Measurements from ENCODE around the gene HACD2.

HACD2 gene

DNA sequence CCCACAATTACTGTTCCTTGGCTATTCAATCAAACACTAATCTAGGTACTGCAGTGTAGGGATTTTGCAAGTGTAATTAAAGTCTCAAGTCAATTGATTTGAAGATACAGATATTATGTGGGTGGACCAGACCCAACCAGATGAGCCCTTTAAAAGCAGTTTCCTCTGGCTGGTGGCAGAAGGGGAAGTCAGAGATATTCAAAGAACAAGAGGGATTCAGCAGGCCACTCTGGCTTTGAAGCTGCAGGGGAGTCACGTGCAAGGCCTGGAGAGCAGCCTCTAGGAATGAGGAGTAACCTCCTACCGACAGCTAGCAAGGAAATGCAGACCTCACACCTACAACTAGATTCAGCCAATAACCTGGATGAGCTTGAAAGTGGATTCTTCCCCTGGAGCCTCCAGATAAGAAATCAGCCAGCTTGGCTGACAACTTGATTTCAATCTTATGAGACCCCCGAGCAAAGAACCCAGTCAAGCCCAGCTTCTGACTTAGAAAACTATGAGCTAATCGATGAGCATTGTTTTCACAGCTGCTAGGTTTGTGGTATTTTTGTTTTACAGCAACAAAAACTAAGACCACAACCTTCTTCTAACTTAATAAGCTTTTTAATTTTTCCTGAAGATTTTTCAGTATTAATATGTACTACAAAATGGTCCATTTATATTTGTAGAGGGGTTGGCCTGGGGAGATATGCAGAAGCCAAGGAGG lies 13.4 kb downstream of the HACD2 start:
- no peak for DNase-seq (ENCODE audit: low read depth in 2 of 2)

DNA sequence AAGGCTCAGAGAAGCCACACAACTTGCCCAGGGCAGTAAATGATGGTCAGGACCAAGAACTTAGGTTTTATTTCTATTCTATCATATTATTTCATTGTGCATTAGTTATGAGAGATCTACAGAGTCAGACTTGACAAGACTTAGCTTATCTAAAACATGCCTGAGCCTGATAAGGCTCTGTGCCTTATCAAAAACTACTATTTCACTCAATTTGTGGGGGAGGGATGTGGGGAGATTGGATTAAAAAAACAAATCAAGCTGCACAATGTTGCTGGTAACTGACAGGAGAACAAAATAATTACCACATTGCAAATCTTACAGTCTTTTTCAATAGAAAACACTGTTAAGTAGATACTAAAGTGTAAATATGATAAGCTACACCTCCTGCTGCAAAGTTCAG lies 16.0 kb downstream of the HACD2 start:
- no peak for DNase-seq (ENCODE audit: low read depth in 2 of 2)

DNA sequence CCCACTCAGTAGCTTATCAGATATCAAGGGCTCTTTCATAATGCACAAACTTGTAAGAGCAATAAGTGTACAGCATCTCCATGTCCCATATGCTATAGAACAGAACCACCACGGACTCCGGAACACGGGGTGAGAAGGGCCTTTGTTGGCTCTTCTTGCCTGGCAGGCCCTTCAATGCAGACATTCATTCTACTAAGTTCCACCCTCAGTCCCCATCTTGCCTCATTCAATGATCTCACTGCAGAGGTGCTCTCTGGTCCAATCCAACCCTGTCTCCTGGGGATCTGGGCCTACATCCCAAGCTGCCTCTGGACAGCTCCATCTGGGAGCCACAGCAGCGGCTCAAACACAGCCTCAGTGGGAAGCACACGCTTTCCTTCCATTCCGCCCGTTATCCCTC lies 16.8 kb downstream of the HACD2 start:
- no peak for DNase-seq (ENCODE audit: low read depth in 2 of 2)

DNA sequence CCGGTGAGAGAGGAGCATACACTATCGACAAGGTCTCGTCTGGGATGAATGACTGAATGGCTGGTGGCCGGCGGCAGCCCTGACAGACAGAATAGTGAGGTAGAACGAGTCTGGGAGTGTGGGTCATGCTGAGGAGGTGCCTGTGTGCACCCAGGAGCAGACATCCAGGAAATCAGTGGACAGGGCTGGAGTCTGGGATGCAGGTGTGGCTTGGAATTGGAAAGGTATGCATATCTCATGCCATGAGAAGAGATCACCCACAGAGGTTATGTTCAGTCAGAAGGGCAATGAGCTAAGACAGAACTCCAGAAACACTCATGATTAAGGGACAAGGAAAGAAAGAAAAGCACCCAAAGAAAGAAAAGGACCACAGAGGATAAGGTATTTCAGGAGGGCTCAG lies 20.8 kb downstream of the HACD2 start:
- no peak for DNase-seq (ENCODE audit: low read depth in 2 of 2)

DNA sequence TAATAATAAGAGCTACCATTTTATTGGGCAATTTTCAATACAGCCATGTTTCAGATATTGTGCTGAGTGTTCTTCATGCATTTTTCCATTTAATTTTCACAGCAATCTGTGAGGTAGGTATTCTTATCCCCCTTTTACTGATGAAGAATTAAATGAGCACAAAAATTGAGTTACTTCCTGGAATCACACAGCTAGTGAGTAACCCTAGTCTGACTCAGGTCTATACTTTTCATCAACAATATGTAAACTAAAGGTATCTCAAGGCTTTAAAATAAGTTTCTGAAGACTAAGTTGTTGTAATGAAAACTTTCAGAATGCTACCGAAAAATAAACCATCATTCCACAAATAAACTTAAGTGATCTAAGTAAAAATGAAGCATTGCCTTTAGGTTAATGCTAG lies 22.3 kb downstream of the HACD2 start:
- DNase-seq (ENCODE audit: low read depth in 2 of 2): no peak

DNA sequence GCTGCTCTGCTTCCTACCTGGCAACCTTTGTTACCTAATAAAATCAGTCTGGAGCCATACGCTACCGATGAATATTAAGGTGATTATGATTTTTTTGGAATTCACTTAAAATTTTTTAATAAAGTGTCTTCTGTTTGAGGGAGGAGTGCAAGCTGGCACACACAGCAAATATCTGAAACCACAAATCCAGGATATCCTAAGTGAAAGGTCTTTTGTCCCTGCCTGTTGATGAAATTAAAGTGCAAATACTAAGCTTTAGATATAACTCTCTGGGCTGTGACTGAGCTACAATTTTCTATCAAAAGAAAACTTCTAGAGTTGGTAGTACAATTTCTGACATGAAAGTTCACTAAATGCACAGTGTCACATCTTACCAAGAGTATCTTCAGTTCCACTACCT lies 23.7 kb downstream of the HACD2 start:
- no peak for DNase-seq (ENCODE audit: low read depth in 2 of 2)

DNA sequence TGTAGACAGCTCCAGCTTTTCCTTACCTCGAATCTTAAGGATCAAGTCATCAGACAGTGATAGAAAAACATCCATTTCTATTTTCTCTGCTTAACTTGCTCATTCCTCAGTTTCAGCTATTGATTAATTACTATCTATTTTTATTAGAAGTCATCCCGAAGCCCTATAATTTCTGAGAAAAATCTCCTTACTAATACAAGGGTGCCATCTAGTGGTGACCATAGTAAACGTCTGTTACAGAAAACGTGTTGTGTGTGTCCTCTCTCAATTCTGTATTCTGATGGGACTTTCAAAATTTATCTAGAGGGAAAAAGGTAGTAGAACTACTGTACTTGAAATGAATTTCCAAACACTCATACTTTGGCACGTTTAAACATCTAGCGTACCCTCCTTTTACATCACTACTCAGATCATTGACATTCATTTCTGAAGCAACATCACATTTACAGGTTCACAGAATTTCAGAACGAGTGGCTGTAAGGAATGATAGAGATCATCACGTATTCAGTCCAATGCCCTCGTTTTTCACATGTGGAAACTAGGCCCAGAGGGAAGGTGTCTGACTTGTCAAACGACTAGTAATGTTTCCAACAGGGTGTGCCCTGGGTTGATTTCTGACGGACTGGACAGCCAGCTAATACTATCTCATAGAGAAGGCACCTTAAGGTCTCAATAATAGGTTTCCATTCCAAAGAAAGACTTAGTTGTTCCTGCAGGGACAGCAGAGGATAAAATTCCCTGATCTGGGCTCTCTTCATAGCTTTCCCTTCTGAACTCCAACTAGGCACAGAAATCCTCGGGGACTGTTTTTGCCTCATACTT lies 25.6 kb downstream of the HACD2 start:
- DNase-seq (ENCODE audit: low read depth in 2 of 2): no peak

DNA sequence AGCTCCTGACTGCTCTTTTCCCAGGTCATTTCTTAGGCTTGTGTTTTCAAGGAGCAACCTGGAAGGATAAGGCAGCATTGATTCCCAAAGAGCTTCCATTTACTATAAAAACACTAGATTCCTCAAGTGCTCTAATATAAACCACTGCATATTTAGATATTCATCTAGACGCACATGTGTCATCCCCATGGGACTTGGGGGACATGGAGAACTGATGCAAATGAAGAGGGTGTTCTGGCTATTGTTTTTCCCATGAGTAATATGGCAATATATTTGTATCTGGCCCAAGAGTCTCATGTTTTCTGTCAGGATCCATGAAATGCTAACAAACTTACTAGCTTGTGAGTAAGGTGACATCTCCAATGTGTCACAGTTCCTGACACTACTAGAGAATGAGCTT lies 31.3 kb downstream of the HACD2 start:
- no peak for DNase-seq (ENCODE audit: low read depth in 2 of 2)

DNA sequence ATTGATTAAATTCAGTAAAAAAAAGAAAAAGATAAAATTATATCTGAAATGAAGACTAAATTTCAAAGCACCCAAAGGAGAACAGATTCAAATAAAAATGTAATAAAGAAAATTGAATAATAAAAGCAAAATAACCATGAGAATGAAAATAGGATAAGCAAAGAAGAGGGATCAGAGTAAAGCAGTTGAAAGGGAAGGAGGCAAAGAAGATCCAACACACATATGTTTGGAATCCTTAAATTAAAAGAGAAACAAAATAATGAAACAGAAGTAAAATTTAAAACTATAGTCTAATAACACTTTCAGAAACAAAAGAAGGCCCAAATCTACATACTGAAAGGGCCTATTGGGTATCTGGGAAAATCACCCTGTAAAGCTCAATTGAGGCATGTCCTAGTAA lies 32.1 kb downstream of the HACD2 start:
- DNase-seq (ENCODE audit: low read depth in 2 of 2): no peak

DNA sequence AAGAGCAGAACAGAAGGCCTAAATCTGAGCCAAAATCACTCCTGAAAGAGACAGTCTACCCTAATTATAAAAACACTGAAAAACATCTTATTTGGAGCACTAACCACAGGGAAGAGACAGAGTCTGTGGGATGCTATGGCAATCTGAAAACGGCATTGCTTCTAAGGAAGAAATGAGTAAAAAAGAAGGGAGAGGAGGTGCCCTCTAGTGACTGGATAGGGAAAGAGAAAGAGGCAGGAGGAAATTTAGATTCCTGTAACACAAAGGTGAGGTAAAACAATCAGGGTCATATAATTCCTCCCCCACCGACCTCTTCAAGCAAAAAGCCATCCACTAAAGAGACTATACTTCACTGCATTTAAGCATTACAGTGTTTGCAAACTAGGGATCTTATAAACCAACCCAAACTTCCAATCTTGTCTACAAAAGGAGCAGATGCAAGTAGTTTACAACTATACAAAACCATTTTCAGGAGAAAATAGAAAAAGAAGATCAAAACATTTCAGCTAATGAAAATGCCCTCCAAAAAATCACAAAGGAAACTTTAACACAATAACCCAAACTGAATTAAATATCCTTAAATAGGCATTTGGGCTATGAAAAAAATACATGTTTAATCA lies 32.6 kb downstream of the HACD2 start:
- no peak for DNase-seq (ENCODE audit: low read depth in 2 of 2)

DNA sequence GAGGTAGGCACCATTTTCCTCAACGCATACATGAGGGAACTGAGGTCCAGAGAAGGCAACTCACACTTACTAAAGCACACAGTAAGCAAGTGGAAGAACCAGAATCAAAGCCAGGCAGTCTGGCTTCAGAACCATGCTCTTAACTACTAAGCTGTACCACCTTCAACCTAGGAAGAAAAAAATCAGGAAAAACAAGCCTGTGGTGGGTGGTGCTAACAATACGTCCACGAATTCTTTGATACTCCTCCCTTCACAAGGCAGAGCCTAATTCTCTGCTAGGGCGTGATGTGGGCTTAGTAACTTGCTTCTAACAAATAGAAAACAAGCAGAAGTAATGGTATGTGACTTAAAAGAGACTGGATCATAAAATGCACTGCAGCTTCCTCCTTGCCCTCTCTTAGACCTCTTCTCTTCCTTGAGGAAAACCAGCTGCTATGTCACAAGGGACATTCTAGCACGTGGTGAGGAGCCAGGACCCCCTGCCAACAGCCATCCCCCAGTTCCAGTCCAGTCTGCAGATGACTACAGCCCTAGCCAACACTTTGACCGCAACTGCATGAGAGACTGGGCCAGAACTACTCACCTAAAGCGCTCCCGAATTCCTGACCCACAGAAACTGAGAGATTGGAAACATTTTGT lies 36.9 kb downstream of the HACD2 start:
- DNase-seq (ENCODE audit: low read depth in 2 of 2): no peak

DNA sequence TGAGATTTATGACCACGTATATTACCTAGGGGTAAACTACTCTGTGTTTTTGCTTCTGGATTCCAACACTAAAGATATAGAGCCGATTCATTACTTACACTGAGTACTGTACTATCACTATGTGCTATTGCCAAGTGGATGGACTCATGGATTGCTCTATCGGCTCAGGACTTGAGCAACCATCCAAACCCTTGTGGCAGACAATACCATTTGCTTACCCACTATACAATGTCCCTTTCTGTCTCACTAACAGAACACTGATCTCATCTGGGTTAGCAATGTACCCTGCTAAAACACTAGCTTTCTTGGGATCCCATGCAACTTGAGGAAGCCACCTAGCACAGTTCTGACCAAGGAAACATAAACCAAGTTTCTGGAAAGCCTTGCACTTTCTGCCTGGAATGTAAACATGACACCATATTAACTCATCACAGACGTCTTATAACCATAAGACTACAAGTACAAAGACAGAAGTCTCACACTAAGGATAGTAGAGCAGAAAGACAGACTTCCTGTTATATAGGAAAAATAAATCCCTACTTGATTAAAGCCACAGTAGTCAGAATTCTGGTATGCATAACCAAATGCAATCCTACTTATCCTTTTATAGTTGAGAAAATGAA lies 38.6 kb downstream of the HACD2 start:
- DNase-seq (ENCODE audit: low read depth in 2 of 2): no peak

DNA sequence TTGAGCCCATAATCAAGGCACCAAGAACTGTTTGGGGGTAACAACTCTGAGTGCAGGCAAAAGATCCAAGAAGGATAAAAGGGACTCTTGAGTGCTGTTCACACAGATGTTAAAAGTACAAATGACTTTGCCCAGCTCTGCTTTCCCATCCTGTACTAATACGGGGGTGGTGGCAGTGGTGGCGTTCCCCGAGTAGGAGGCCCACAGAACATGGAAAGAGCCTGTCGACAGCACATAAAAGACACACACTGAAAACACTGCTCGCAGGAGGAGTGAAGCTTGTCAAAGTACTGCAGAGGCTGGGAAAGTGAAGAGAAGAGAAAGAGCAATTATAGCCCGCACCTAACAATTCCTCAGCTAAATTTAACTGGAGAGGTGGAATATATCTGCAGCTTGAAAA lies 40.9 kb downstream of the HACD2 start:
- no peak for DNase-seq (ENCODE audit: low read depth in 2 of 2)

DNA sequence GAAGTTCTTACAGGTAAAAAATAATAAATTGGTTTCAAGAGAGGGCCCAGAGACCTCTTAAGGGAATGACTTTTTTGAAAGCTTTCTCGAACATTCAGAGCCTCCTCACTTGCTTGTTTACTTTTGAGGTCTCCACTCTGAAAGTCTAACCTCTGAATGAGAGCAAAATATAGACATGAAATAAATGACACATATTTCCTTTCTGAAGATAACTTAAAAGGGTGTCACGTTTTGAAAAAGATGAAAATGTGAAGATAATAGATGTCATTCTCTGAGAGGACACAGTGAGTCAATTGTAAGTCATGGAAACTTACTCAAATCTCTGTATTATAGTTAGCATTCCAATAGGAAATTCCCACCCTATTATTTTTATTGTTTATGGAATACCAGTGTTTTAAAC lies 44.6 kb downstream of the HACD2 start:
- no peak for DNase-seq (ENCODE audit: low read depth in 2 of 2)

DNA sequence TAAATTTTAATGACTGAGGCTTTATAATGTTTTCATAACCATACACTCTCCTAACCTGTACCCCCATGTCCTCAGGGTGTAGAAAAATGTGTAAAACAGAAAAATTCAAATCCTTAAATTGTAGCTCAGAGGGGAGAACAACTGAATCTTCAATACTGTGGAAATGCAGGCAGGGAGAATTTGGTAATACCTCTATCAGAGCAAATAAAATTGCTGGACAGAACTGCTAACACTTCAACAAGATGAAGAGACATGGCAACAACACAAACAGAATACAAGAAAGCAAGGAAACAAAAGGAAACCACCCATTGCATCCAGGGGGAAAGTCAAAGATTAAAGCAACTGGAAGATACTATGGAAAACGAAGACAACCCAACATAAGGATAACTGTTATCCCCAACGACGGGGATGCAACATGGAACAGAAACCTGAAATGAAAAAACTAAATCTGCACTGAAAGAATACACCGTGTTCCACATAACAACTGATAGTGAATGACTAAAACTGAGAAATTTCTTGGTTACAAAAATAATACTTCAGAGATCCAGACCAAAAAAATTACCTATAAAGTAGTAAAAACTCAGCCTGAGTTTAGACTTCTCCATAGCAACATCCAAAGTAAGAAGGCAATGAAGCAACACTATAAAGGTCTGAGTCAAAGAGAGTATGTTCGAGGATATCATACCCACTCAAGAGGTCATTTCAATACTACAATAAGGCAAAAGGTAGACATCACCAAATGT lies 48.5 kb downstream of the HACD2 start:
- DNase-seq (ENCODE audit: low read depth in 2 of 2): no peak

DNA sequence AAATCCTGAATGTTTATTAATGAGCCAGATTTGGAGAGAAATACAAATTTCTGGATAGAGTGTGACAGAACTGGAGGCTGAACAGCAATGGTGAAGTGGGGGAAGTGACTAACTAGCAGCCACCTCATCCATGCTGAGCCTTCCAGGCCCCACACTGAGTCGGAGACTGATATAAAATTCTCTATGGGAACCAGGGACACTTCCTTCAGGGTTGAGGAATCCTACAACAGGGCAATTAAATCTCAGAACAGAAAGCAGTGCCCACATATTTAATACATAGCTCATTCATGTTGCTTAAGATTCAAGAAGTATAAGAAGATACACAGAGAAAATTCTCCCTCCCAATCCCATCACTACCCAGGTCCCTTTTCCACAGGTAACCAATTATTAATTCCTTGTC lies 49.3 kb downstream of the HACD2 start:
- no peak for DNase-seq (ENCODE audit: low read depth in 2 of 2)

DNA sequence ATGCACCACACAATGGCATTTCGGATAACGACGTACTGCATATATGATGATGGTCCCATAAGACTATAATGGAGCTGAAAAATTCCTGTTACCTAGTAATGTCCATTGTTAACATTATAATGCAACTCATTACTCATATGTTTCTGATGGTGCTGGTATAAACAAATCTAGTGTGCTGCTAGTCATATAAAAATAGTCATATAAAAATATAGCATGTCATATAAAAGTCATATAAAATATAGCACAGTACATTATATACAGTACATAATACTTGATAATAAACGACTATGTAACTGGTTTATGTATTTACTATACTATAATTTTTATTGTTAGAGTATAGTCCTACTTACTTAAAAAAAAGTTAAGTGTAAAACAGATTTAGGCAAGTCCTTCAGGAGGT lies 50.6 kb downstream of the HACD2 start:
- no peak for DNase-seq (ENCODE audit: low read depth in 2 of 2)

DNA sequence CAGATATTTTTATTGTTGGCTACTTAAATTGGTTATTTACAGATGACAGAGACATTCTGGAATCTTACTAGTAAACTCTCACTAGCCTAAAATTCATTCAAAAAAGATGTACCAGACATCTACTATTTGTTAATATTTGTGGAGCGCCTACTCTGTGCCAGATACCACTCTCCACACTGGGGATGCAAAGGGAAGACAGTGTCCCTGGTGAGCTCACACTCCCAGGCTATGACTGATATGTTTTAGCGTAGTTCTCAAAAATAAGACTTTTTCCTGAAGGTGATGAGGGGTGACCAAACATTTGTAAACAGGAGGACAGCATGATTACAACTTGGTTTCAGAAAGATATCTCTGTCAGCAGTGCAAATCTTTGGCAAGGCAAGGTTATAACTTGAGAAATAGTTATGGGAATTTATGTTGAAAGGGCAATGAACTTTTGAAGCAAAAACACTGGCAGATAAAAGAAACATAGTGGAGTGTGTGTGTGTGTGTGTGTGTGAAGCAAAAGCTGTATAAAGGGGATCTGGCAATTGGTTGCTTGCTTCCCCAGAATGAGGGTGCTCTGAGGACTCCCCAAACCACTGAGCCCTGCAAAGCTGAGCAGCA lies 51.2 kb downstream of the HACD2 start:
- no peak for DNase-seq (ENCODE audit: low read depth in 2 of 2)

DNA sequence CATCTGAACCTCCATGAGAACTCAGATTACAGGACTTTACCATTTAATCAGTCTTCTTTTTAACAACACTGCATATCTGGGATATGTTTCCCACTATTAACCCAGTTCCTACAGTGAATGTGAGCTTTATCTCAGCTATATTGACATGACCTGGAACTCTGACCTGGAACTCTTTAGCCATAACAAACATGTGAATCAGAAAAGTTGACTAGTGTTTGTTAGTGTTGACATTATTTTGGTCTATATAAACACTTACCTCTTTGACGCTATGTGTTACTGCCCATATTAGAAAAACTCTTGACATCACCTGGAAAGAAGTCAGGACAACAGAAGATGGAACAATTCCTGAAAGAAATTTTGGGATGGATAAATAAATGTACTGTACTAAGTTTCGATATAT lies 56.7 kb downstream of the HACD2 start:
- DNase-seq (ENCODE audit: low read depth in 2 of 2): no peak

DNA sequence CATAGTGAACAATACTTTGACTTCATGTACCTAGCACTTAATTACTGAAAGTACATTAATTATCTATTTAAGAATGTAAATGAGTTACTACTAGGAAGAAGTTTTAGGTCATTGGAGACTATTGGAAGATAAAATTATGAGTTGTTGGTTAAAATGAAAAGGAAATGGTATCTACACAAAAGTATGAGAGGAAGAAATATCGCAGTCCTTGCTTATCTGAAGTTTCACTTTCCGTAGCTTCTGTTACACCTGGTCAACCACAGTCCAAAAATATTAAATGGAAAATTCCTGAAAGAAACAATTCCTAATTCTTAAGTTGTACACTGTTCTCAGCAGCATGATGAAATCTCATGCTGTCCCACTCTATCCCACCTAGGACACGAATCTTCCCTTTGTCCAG lies 57.8 kb downstream of the HACD2 start:
- DNase-seq (ENCODE audit: low read depth in 2 of 2): no peak

DNA sequence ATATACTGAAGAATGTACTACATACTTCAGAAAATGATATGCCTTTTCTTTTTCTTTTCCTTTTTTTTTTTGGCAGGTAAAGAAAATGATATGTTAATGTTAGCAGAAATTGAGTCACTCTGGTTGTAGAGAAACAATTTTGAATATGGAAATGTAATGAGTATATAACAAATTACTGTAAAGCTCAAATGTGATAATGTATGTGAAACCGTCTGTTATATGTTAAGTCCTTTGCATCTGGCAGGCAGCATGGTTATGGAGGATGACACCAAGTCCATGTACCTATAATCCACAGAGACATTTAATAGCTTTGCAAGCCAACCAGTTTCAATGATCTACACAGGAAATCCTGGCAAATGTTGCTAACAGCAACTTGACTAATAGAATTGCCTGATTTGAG lies 58.4 kb downstream of the HACD2 start:
- DNase-seq (ENCODE audit: low read depth in 2 of 2): no peak
